WTC11 (cell line): ENCODE data around the gene R3HDM1. TPM values are rescaled to one million over a fixed set of nuclear protein-coding genes. Genes with fewer than 3 reads are reported as not detected.
A peak's percentile ranks its signal among the peaks of the same experiment; 100 is the strongest.

Source experiments
- ATAC-seq: fragments of 200-7000 bp; cut with Tn5 transposase; 2 replicates; pipeline ENCODE4 v1.10.0; 2021; ENCODE audit warnings: mild to moderate bottlenecking, moderate library complexity
- CTCF ChIA-PET: fragments of 300-600 bp; sonication (Branson Sonifier 250); formaldehyde crosslinking; loops from one replicate; lab custom pipeline; 2021; ENCODE audit warnings: antibody characterized with exemption; lab: Charles Lee
- POLR2A ChIA-PET: fragments of 350-600 bp; sonication (Branson Sonifier 250); formaldehyde crosslinking; loops from one replicate; lab custom pipeline; 2021; ENCODE audit warnings: antibody characterized with exemption; lab: Charles Lee
- DNase-seq: peaks from one replicate; pipeline ENCODE4 v3.0.0; 2021; ENCODE audit warnings: low spot score
- H3K27ac Mint-ChIP-seq: 2 replicates; pipeline ENCODE4 v1.8.0; 2021; ENCODE audit warnings: mixed read lengths
- H3K27me3 Mint-ChIP-seq: 2 replicates; pipeline ENCODE4 v1.8.0; 2021; ENCODE audit warnings: low read depth, mild to moderate bottlenecking, moderate library complexity, mixed read lengths
- H3K36me3 Mint-ChIP-seq: 2 replicates; pipeline ENCODE4 v1.8.0; 2021; ENCODE audit warnings: mixed read lengths
- H3K4me1 Mint-ChIP-seq: 2 replicates; pipeline ENCODE4 v1.8.0; 2022; ENCODE audit warnings: mixed read lengths
- H3K4me3 Mint-ChIP-seq: 2 replicates; pipeline ENCODE4 v1.8.0; 2021; ENCODE audit warnings: mild to moderate bottlenecking, moderate library complexity, mixed read lengths
- H3K9me3 Mint-ChIP-seq: 2 replicates; pipeline ENCODE4 v1.8.0; 2021; ENCODE audit warnings: mixed read lengths
- ATF1 ChIP-seq: sonication (generic); formaldehyde crosslinking; IDR thresholded peaks from 2 replicates; pipeline ENCODE4 v1.8.1; 2023; ENCODE audit warnings: mild to moderate bottlenecking, moderate library complexity, missing genetic modification reagents
- ATF3 ChIP-seq: sonication (generic); formaldehyde crosslinking; conservative IDR thresholded peaks from 2 replicates; pipeline ENCODE4 v1.8.1; 2022; ENCODE audit warnings: mild to moderate bottlenecking, missing genetic modification reagents
- CBFB ChIP-seq: sonication (generic); formaldehyde crosslinking; IDR thresholded peaks from 2 replicates; pipeline ENCODE4 v1.8.1; 2022; ENCODE audit warnings: mild to moderate bottlenecking, low read depth, missing genetic modification reagents
- CREM ChIP-seq: sonication (generic); formaldehyde crosslinking; IDR thresholded peaks from 2 replicates; pipeline ENCODE4 v1.8.1; 2022; ENCODE audit warnings: mild to moderate bottlenecking, missing genetic modification reagents, moderate library complexity
- E2F5 ChIP-seq: sonication (generic); formaldehyde crosslinking; IDR thresholded peaks from 2 replicates; pipeline ENCODE4 v1.8.1; 2022; ENCODE audit warnings: mild to moderate bottlenecking, moderate library complexity, missing genetic modification reagents
- FOXK1 ChIP-seq: sonication (generic); formaldehyde crosslinking; IDR thresholded peaks from 2 replicates; pipeline ENCODE4 v1.8.0; 2022; ENCODE audit warnings: mild to moderate bottlenecking, moderate library complexity, missing genetic modification reagents
- KAT7 ChIP-seq: sonication (generic); formaldehyde crosslinking; IDR thresholded peaks from 2 replicates; pipeline ENCODE4 v1.8.1; 2023; ENCODE audit warnings: missing genetic modification reagents, mild to moderate bottlenecking, borderline replicate concordance
- MAX ChIP-seq: sonication (generic); formaldehyde crosslinking; IDR thresholded peaks from 2 replicates; pipeline ENCODE4 v1.8.0; 2022; ENCODE audit warnings: mild to moderate bottlenecking, missing genetic modification reagents
- NFYB ChIP-seq: sonication (generic); formaldehyde crosslinking; conservative IDR thresholded peaks from 2 replicates; pipeline ENCODE4 v1.8.0; 2022; ENCODE audit warnings: low read depth, missing genetic modification reagents
- NR3C1 ChIP-seq: sonication (generic); formaldehyde crosslinking; conservative IDR thresholded peaks from 2 replicates; pipeline ENCODE4 v1.8.1; 2023; ENCODE audit warnings: low read depth, mild to moderate bottlenecking, missing genetic modification reagents
- SP1 ChIP-seq: sonication (generic); formaldehyde crosslinking; conservative IDR thresholded peaks from 2 replicates; pipeline ENCODE4 v1.8.1; 2022; ENCODE audit warnings: missing genetic modification reagents
- TCF7 ChIP-seq: sonication (generic); formaldehyde crosslinking; IDR thresholded peaks from 2 replicates; pipeline ENCODE4 v1.8.0; 2022; ENCODE audit warnings: mild to moderate bottlenecking, low read depth, missing genetic modification reagents, moderate library complexity
- TEAD1 ChIP-seq: sonication (generic); formaldehyde crosslinking; IDR thresholded peaks from 2 replicates; pipeline ENCODE4 v1.8.0; 2022; ENCODE audit warnings: mild to moderate bottlenecking, missing genetic modification reagents
- TP53 ChIP-seq: sonication (generic); formaldehyde crosslinking; IDR thresholded peaks from 2 replicates; pipeline ENCODE4 v1.8.1; 2023; ENCODE audit warnings: mild to moderate bottlenecking, missing genetic modification reagents
- ZNF281 ChIP-seq: sonication (generic); formaldehyde crosslinking; IDR thresholded peaks from 2 replicates; pipeline ENCODE4 v1.8.0; 2023; ENCODE audit warnings: mild to moderate bottlenecking, missing genetic modification reagents
- ZNF416 ChIP-seq: fragments of 250-450 bp; sonication (Bioruptor Pico); IDR thresholded peaks from 2 replicates; pipeline ENCODE4 v1.9.0; 2021; ENCODE audit warnings: mild to moderate bottlenecking, inconsistent platforms
- ZNF423 ChIP-seq: fragments of 250-450 bp; sonication (Bioruptor Pico); IDR thresholded peaks from 2 replicates; pipeline ENCODE4 v2.1.2; 2022; ENCODE audit warnings: mild to moderate bottlenecking, moderate library complexity
- total RNA-seq: library from RNA; stranded (reverse); gene quantifications from 3 replicates; pipeline ENCODE4 v1.2.3, GENCODE V29; 2021
- TF ChIP-seq, protein P1 (sequence below): sonication (generic); formaldehyde crosslinking; IDR thresholded peaks from 2 replicates; pipeline ENCODE4 v1.8.0; 2023; ENCODE audit warnings: missing genetic modification reagents, mild to moderate bottlenecking, borderline replicate concordance
- TF ChIP-seq, protein P2 (sequence below): fragments of 250-450 bp; sonication (Bioruptor Pico); IDR thresholded peaks from 2 replicates; pipeline ENCODE4 v1.9.0; 2021; ENCODE audit warnings: moderate library complexity, mild to moderate bottlenecking, inconsistent platforms, borderline replicate concordance
- TF ChIP-seq, protein P3 (sequence below): sonication (generic); formaldehyde crosslinking; IDR thresholded peaks from 2 replicates; pipeline ENCODE4 v1.8.0; 2022; ENCODE audit warnings: mild to moderate bottlenecking, missing genetic modification reagents
- TF ChIP-seq, protein P4 (sequence below): sonication (generic); formaldehyde crosslinking; conservative IDR thresholded peaks from 2 replicates; pipeline ENCODE4 v1.8.1; 2023; ENCODE audit warnings: mild to moderate bottlenecking, low read depth, missing genetic modification reagents, moderate library complexity

The R3HDM1 gene
- total RNA-seq, 1 experiment from 2014 or later = 58.4 TPM

DNA sequence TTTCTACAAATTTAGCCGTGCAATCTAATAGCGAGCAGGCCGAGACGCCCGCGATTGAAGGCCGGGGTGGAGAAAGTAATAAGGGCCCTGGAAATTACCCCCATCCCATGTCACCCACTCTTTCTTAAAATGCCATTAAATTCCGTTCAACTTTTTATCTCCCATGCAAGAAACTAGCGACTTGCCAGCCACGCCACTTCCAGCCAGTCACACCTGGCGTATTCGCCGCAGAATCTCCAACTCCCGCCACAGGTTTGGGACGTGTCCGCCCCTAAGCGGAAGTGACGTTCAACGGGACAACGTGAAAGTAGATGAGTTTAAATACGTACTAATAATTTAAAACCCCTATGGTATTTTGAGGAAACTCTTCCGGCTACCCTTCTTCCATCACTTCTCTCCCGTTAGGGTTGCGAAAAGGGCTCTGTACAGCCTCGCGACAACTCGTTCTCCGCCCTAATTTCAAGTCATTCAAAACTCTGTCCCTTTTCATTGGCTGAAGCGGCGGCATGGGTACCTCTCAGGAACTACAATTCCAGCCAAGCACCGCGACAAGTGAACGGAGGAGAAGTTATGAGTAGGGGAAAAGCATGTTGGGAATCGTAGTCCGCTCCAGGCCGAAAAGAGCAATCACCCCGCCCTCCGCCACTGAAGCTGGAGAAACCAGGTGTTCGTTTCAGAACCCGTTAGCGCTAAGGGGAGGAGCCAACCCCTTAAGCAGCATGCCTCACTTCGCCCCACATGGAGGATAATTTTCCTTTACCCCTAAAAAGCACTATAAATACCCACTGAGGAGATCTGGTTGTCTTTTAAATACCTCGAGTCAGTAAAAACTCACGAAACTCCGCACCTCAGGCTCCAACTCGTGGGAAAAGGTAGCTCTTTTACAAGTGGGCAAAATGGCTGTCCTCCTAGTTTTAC is 712 bp upstream of the R3HDM1 start, which contains the start of gene ZRANB3:
Gene ZRANB3, minus strand, starts transcription at position 906 of the 918 bp plus-strand sequence.
- no peak within 1 kb of the TSS for H3K4me3 Mint-ChIP-seq
- ChIA-PET CTCF (interaction anchor here (0.7 to 1.7 kb wide), 6 partner anchors 22 to 527 kb away, joined by 3 to 10 read pairs (median 4); no protein-coding TSS in a partner anchor), POLR2A (interaction anchor here (0.8 kb wide), 2 partner anchors 13 to 68 kb away, joined by 3 read pairs; no protein-coding TSS in a partner anchor)
- DNase-seq (peak; percentile 95), ATAC-seq (peak; percentile 83)
- H3K36me3 Mint-ChIP-seq = peaks cover 10% of the 10 kb centered on the region
- no peaks in the 10 kb centered on the region for H3K9me3 Mint-ChIP-seq
- H3K4me1 Mint-ChIP-seq = peaks cover 27% of the 10 kb centered on the region
- peak within 1 kb of the TSS; percentile 78; the same call in 1 of the 2 replicates for H3K27ac Mint-ChIP-seq
- no peaks in the 10 kb centered on the region for H3K27me3 Mint-ChIP-seq
- TF ChIP-seq, protein P1, sequence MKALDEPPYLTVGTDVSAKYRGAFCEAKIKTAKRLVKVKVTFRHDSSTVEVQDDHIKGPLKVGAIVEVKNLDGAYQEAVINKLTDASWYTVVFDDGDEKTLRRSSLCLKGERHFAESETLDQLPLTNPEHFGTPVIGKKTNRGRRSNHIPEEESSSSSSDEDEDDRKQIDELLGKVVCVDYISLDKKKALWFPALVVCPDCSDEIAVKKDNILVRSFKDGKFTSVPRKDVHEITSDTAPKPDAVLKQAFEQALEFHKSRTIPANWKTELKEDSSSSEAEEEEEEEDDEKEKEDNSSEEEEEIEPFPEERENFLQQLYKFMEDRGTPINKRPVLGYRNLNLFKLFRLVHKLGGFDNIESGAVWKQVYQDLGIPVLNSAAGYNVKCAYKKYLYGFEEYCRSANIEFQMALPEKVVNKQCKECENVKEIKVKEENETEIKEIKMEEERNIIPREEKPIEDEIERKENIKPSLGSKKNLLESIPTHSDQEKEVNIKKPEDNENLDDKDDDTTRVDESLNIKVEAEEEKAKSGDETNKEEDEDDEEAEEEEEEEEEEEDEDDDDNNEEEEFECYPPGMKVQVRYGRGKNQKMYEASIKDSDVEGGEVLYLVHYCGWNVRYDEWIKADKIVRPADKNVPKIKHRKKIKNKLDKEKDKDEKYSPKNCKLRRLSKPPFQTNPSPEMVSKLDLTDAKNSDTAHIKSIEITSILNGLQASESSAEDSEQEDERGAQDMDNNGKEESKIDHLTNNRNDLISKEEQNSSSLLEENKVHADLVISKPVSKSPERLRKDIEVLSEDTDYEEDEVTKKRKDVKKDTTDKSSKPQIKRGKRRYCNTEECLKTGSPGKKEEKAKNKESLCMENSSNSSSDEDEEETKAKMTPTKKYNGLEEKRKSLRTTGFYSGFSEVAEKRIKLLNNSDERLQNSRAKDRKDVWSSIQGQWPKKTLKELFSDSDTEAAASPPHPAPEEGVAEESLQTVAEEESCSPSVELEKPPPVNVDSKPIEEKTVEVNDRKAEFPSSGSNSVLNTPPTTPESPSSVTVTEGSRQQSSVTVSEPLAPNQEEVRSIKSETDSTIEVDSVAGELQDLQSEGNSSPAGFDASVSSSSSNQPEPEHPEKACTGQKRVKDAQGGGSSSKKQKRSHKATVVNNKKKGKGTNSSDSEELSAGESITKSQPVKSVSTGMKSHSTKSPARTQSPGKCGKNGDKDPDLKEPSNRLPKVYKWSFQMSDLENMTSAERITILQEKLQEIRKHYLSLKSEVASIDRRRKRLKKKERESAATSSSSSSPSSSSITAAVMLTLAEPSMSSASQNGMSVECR (CRISPR knock-in tag) = peak; percentile 71; the same call in 1 of the 2 replicates
- no peak for TF ChIP-seq ATF1 (CRISPR knock-in tag)
- TF ChIP-seq, protein P2, sequence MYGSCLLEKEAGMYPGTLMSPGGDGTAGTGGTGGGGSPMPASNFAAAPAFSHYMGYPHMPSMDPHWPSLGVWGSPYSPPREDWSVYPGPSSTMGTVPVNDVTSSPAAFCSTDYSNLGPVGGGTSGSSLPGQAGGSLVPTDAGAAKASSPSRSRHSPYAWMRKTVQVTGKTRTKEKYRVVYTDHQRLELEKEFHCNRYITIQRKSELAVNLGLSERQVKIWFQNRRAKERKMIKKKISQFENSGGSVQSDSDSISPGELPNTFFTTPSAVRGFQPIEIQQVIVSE (CRISPR knock-in tag) = no peak
- peak; percentile 77; the same call in 1 of the 2 replicates for TF ChIP-seq TEAD1
- TF ChIP-seq, protein P3, sequence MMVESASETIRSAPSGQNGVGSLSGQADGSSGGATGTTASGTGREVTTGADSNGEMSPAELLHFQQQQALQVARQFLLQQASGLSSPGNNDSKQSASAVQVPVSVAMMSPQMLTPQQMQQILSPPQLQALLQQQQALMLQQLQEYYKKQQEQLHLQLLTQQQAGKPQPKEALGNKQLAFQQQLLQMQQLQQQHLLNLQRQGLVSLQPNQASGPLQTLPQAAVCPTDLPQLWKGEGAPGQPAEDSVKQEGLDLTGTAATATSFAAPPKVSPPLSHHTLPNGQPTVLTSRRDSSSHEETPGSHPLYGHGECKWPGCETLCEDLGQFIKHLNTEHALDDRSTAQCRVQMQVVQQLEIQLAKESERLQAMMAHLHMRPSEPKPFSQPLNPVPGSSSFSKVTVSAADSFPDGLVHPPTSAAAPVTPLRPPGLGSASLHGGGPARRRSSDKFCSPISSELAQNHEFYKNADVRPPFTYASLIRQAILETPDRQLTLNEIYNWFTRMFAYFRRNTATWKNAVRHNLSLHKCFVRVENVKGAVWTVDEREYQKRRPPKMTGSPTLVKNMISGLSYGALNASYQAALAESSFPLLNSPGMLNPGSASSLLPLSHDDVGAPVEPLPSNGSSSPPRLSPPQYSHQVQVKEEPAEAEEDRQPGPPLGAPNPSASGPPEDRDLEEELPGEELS = 0 out of 2 replicates have a peak, but pooled peaks have one; percentile 29
- no peak for TF ChIP-seq ZNF423 (CRISPR knock-in tag)
- TF ChIP-seq E2F5 (CRISPR knock-in tag) = 0 out of 2 replicates have a peak, but pooled peaks have one; percentile 27
- no peak for TF ChIP-seq ZNF416 (CRISPR knock-in tag)
- no peak for TF ChIP-seq CBFB
- TF ChIP-seq FOXK1 (CRISPR knock-in tag) = 0 out of 2 replicates have a peak, but pooled peaks have one; percentile 40
- peak; percentile 30; the same call in 1 of the 2 replicates for TF ChIP-seq NFYB (CRISPR knock-in tag)
- no peak for TF ChIP-seq KAT7
- no peak for TF ChIP-seq NR3C1 (CRISPR knock-in tag)
- 0 out of 2 replicates have a peak, but pooled peaks have one; percentile 29 for TF ChIP-seq SP1 (CRISPR knock-in tag)
- TF ChIP-seq ATF3 (CRISPR knock-in tag) = no peak
- TF ChIP-seq TCF7 (CRISPR knock-in tag) = no peak
- no peak for TF ChIP-seq ZNF281 (CRISPR knock-in tag)
- peak; percentile 75; the same call in 1 of the 2 replicates for TF ChIP-seq CREM (CRISPR knock-in tag)
- TF ChIP-seq TP53 (CRISPR knock-in tag) = 0 out of 2 replicates have a peak, but pooled peaks have one; percentile 52
- TF ChIP-seq, protein P4, sequence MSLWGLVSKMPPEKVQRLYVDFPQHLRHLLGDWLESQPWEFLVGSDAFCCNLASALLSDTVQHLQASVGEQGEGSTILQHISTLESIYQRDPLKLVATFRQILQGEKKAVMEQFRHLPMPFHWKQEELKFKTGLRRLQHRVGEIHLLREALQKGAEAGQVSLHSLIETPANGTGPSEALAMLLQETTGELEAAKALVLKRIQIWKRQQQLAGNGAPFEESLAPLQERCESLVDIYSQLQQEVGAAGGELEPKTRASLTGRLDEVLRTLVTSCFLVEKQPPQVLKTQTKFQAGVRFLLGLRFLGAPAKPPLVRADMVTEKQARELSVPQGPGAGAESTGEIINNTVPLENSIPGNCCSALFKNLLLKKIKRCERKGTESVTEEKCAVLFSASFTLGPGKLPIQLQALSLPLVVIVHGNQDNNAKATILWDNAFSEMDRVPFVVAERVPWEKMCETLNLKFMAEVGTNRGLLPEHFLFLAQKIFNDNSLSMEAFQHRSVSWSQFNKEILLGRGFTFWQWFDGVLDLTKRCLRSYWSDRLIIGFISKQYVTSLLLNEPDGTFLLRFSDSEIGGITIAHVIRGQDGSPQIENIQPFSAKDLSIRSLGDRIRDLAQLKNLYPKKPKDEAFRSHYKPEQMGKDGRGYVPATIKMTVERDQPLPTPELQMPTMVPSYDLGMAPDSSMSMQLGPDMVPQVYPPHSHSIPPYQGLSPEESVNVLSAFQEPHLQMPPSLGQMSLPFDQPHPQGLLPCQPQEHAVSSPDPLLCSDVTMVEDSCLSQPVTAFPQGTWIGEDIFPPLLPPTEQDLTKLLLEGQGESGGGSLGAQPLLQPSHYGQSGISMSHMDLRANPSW = no peak
- TF ChIP-seq MAX (CRISPR knock-in tag) = peak; percentile 90
